Measurements from ENCODE around the gene TMEM120B. TPM values are rescaled to one million over a fixed set of nuclear protein-coding genes. Genes with fewer than 3 reads are reported as not detected.
"Not testable (repeated sequence)": the region's sequence is repeated elsewhere in the genome, so short reads cannot be mapped to it uniquely, and the experiment has no call there.

The TMEM120B gene
- total RNA-seq, 1 experiment from 2014 or later: 22.3 TPM

DNA sequence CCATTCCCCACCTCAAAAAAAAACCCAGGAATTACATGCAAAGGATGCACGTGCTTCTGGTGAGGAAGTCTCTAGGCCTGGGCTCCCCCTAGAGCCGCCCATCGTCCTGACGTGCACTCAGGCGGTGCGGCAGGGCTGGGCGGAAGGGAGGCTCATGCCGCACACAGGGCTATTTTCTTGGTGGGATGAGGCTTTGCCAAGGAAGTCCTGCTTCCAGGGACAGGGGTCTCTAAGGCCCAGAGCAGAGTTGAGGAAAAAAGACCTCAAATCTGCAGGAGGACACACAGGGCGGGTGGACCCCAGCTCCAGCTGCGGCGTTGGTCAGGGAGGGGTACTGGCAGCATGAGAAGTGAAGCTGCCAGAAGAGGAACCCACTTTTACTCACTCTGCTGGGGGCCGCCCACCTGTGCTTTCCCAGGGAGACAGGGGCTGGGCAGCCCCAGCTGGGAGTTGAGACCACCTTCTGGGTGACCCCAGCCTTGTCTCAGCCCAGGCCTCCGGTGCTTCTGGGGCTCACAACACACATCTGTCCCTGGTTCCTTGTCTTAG lies 76.8 kb downstream of the TMEM120B start:
- no peak for DNase-seq (ENCODE audit: low spot score)
- TF ChIP-seq EZH2 (IDR thresholded peaks at IDR 0.05; ENCODE audit: borderline replicate concordance, low read depth, low read length, poor library complexity, severe bottlenecking): no peak
- TF ChIP-seq, protein P1, sequence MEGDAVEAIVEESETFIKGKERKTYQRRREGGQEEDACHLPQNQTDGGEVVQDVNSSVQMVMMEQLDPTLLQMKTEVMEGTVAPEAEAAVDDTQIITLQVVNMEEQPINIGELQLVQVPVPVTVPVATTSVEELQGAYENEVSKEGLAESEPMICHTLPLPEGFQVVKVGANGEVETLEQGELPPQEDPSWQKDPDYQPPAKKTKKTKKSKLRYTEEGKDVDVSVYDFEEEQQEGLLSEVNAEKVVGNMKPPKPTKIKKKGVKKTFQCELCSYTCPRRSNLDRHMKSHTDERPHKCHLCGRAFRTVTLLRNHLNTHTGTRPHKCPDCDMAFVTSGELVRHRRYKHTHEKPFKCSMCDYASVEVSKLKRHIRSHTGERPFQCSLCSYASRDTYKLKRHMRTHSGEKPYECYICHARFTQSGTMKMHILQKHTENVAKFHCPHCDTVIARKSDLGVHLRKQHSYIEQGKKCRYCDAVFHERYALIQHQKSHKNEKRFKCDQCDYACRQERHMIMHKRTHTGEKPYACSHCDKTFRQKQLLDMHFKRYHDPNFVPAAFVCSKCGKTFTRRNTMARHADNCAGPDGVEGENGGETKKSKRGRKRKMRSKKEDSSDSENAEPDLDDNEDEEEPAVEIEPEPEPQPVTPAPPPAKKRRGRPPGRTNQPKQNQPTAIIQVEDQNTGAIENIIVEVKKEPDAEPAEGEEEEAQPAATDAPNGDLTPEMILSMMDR (conservative IDR thresholded peaks at IDR 0.05; ENCODE audit: low read depth, low read length): no peak
- H3K36me3 ChIP-seq (ENCODE audit: insufficient read depth, low read length, poor library complexity, severe bottlenecking): no peaks in the 10 kb centered on the region
- H3K4me1 ChIP-seq (ENCODE audit: insufficient read depth, low read length, poor library complexity, severe bottlenecking): peaks cover 8% of the 10 kb centered on the region
- BruUV-seq (replicated peaks): no TSS peak
- no peak overlapping the region for H3K27ac ChIP-seq (ENCODE audit: low read depth, low read length, poor library complexity, severe bottlenecking)
- ChIA-PET POLR2A (ENCODE audit: low non-redundant PET) (no interaction called here), CTCF (no interaction called here)
- H3K4me3 ChIP-seq (ENCODE audit: low read depth, low read length, poor library complexity, severe bottlenecking): no peak overlapping the region
- H3K9me3 ChIP-seq (ENCODE audit: low read depth, low read length, poor library complexity, severe bottlenecking): no peaks in the 10 kb centered on the region
- H3K27me3 ChIP-seq (replicated peaks; ENCODE audit: insufficient read depth, low read depth, low read length, poor library complexity): no peaks in the 10 kb centered on the region
- intact Hi-C loops (cut with micrococcal nuclease; ENCODE audit: unreplicated experiment): no loop called here

- Histone ChIP-seq H3K36me3 (ENCODE audit: insufficient read depth, low read length, poor library complexity, severe bottlenecking) (no peaks in the 10 kb centered on the region), H3K4me3 (ENCODE audit: low read depth, low read length, poor library complexity, severe bottlenecking) (no peak overlapping the region), H3K9me3 (ENCODE audit: low read depth, low read length, poor library complexity, severe bottlenecking) (no peaks in the 10 kb centered on the region), H3K27me3 (replicated peaks; ENCODE audit: insufficient read depth, low read depth, low read length, poor library complexity) (no peaks in the 10 kb centered on the region), H3K27ac (ENCODE audit: low read depth, low read length, poor library complexity, severe bottlenecking) (no peak overlapping the region), H3K4me1 (ENCODE audit: insufficient read depth, low read length, poor library complexity, severe bottlenecking) (peaks cover 13% of the 10 kb centered on the region)
- TF ChIP-seq EZH2 (IDR thresholded peaks at IDR 0.05; ENCODE audit: borderline replicate concordance, low read depth, low read length, poor library complexity, severe bottlenecking): no peak
- TF ChIP-seq, protein P1 (conservative IDR thresholded peaks at IDR 0.05; ENCODE audit: low read depth, low read length): no peak
- ChIA-PET CTCF (no interaction called here), POLR2A (ENCODE audit: low non-redundant PET) (no interaction called here)
- no TSS peak for BruUV-seq (replicated peaks)
- intact Hi-C loops (cut with micrococcal nuclease; ENCODE audit: unreplicated experiment): loop anchor here (5.0 kb wide), 1 partner anchor 93 kb away; no protein-coding TSS in a partner anchor
- DNase-seq (ENCODE audit: low spot score): no peak
These were observed 77.5 kb downstream of the TMEM120B start for GRCh38 chr12:121789800-121790728.

DNA sequence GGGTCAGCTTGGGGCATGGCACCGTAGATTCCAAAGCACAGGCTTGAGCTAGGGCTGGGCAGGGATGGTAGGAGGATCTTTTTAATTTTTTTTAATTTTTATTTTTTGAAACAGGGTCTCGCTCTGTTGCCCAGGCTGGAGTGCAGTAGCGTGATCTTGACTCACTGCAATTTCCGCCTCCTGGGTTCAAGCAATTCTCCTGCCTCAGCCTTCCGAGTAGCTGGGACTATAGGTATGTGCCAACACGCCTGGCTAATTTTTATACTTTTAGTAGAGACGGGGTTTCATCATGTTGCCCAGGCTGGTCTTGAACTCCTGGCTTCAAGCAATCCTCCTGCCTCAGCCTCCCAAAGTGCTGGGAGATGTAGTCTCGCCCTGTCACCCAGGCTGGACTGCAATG lies 78.2 kb downstream of the TMEM120B start:
- intact Hi-C loops (cut with micrococcal nuclease; ENCODE audit: unreplicated experiment): loop anchor here (5.0 kb wide), 1 partner anchor 93 kb away; no protein-coding TSS in a partner anchor
- H3K9me3 ChIP-seq (ENCODE audit: low read depth, low read length, poor library complexity, severe bottlenecking); CTCF ChIA-PET; H3K27ac ChIP-seq (ENCODE audit: low read depth, low read length, poor library complexity, severe bottlenecking); BruUV-seq (replicated peaks); H3K27me3 ChIP-seq (replicated peaks; ENCODE audit: insufficient read depth, low read depth, low read length, poor library complexity); DNase-seq (ENCODE audit: low spot score); H3K36me3 ChIP-seq (ENCODE audit: insufficient read depth, low read length, poor library complexity, severe bottlenecking); H3K4me3 ChIP-seq (ENCODE audit: low read depth, low read length, poor library complexity, severe bottlenecking): not testable (repeated sequence)
- peaks cover 13% of the 10 kb centered on the region for H3K4me1 ChIP-seq (ENCODE audit: insufficient read depth, low read length, poor library complexity, severe bottlenecking)
- POLR2A ChIA-PET (ENCODE audit: low non-redundant PET): interaction anchor here (0.8 kb wide), 1 partner anchor 12 kb away, joined by 3 read pairs; no protein-coding TSS in a partner anchor

Data from A673 (cell line).